HG02943 (cell line): ENCODE data around the gene CALML6.

Experiments
- ATAC-seq: cut with Tn5 transposase; IDR thresholded peaks from one replicate; pipeline ENCODE4 v1.9.1; 2021; ENCODE audit warnings: mild to moderate bottlenecking, low read depth, moderate library complexity; ENCODE audit not compliant: unreplicated experiment

CALML6 gene

GRCh38 chr1:1960480-1961196, 45.6 kb downstream of the CALML6 start:
- ATAC-seq, result no peak

GRCh38 chr1:1962752-1963151, 47.7 kb downstream of the CALML6 start:
- no peak for ATAC-seq

- no peak for ATAC-seq
These were observed 48.5 kb downstream of the CALML6 start for GRCh38 chr1:1963570-1963969.

GRCh38 chr1:1964811-1965210, 49.8 kb downstream of the CALML6 start:
- ATAC-seq, result no peak

GRCh38 chr1:1965546-1965945, 50.5 kb downstream of the CALML6 start:
- ATAC-seq, result no peak

DNA sequence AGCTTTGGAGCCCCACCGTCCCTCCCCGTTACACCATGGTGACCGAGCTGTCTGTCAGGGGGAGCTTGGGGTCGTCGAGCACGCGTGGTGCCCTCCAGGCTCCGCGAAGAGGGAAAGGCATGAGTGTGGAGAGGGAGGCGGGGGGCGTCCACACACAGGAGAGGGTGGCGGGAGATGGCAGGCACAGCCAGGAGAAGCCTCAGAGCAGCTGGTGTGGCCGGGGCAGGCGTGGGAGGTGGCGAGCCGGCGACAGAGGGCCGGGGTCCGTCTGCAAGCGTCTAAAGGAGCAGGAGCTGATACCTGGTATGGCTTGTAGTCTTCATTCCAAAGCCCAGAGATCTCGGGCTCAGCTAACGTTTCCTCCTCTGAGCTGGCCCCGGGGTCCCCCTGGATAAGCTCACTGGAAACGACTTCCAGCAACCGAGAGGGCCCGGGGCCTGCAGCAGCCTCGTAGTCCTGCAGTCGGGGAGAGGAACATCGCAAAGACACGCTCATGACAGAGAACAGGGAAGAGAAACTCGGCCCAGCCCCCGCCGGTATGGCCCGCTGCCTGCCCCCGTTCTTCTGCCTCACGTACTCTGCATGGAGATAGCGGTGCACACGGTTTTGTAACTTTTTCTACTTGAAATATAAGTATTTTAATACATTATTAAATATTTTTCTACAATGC, 51.1 kb downstream of the CALML6 start:
- no peak for ATAC-seq
